Natural killer cell (primary cell): Measurements from ENCODE around the gene UAP1. TPM values are rescaled to one million over a fixed set of nuclear protein-coding genes. Genes with fewer than 3 reads are reported as not detected.

Experiments used
- ATAC-seq, 3 donors: fragments of 150-1000 bp in 2 of 3; fragments of 200-7000 bp in 1 of 3; cut with Tn5 transposase; 1 replicate in 1 of 3; 2 replicates in 2 of 3; pipeline ENCODE4 v1.10.0; 2021; ENCODE audit warnings: mild to moderate bottlenecking in 2 of 3, moderate library complexity in 2 of 3
- DNase-seq, 2 donors: peaks; one replicate each; pipeline versions ENCODE4 v3.0.0 to v3.0.0-alpha.2; 2013 to 2021; ENCODE audit warnings: mixed read lengths in 1 of 2
- H3K27ac ChIP-seq: one replicate; pipeline ENCODE4 v1.5.1; 2013; ENCODE audit warnings: mild to moderate bottlenecking, low read length
- H3K27me3 ChIP-seq: one replicate; pipeline ENCODE4 v1.6.1; 2013; ENCODE audit warnings: low read length; ENCODE audit not compliant: control insufficient read depth, insufficient read depth
- H3K36me3 ChIP-seq: one replicate; pipeline ENCODE4 v1.6.1; 2013; ENCODE audit warnings: low read length; ENCODE audit not compliant: control insufficient read depth, insufficient read depth
- H3K4me1 ChIP-seq: one replicate; pipeline ENCODE4 v1.6.1; 2013; ENCODE audit warnings: low read length; ENCODE audit not compliant: control insufficient read depth, insufficient read depth
- H3K4me3 ChIP-seq: one replicate; pipeline ENCODE4 v1.5.1; 2013; ENCODE audit warnings: low read length
- H3K9me3 ChIP-seq: one replicate; pipeline ENCODE4 v1.6.1; 2013; ENCODE audit warnings: low read length; ENCODE audit not compliant: control insufficient read depth, insufficient read depth
- H3K27ac Mint-ChIP-seq, 2 donors: one replicate each; pipeline ENCODE4 v1.8.0; 2022; ENCODE audit warnings: mild to moderate bottlenecking in 2 of 2, mixed read lengths in 2 of 2, moderate library complexity in 1 of 2
- H3K27me3 Mint-ChIP-seq, 2 donors: one replicate each; pipeline ENCODE4 v1.8.0; 2022; ENCODE audit warnings: low read depth in 2 of 2, mixed read lengths in 2 of 2
- H3K36me3 Mint-ChIP-seq: one replicate; pipeline ENCODE4 v1.8.0; 2022; ENCODE audit warnings: mixed read lengths
- H3K4me1 Mint-ChIP-seq, 2 donors: one replicate each; pipeline ENCODE4 v1.8.0; 2022; ENCODE audit warnings: mixed read lengths in 2 of 2
- H3K4me3 Mint-ChIP-seq: one replicate; pipeline ENCODE4 v1.8.0; 2022; ENCODE audit warnings: mild to moderate bottlenecking, moderate library complexity, mixed read lengths
- H3K9me3 Mint-ChIP-seq, 2 donors: one replicate each; pipeline ENCODE4 v1.8.0; 2022; ENCODE audit warnings: mixed read lengths in 2 of 2
- WGBS: methylation state at CpG from one replicate; pipeline ENCODE4 v1.1.7; 2013; ENCODE audit warnings: missing lambda C conversion rate; ENCODE audit not compliant: insufficient coverage; 5-methylcytosine and 5-hydroxymethylcytosine counted together
- intact Hi-C: fragments of 100-400 bp; cut with micrococcal nuclease; formaldehyde crosslinking; loops from one replicate; pipeline ENCODE4 v1.14.2; 2022
- total RNA-seq, 4 donors: library from RNA; stranded (reverse); fragments of 120-200 nt in 1 of 4; gene quantifications; one replicate each; pipeline versions ENCODE4 v1.2.3 to v1.2.4, GENCODE V29; 2013 to 2022
- TF ChIP-seq, protein P1 (sequence below): fragments of 200-600 bp; IDR thresholded peaks from one replicate; pipeline ENCODE4 v1.8.0; 2022; ENCODE audit warnings: antibody characterized with exemption

The UAP1 gene
- total RNA-seq, 3 donors from 2014 or later (not counting 1 experiment from before 2014, with no cell fraction given), result 69.2 to 109 (median 74.2) TPM

DNA sequence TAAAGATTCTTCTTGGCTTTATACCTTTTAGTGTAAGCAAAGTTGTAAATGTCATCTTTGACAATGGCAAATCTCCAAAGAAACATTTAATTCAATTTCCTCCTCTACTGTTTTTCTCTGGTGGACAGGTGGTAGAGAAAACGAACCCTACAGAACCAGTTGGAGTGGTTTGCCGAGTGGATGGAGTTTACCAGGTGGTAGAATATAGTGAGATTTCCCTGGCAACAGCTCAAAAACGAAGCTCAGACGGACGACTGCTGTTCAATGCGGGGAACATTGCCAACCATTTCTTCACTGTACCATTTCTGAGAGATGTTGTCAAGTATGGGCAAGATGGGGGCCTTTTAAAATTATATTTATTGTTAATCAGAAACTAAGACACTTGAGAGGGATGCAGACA is 25.8 kb downstream of the UAP1 start:
- Histone ChIP-seq H3K36me3 (peaks cover 23% of the 10 kb centered on the region), H3K27me3 (no peaks in the 10 kb centered on the region), H3K27ac (no peak overlapping the region), H3K4me1 (no peaks in the 10 kb centered on the region), H3K4me3 (no peak overlapping the region), H3K9me3 (no peaks in the 10 kb centered on the region)
- Mint-ChIP-seq H3K27me3 (no peaks in the 10 kb centered on the region), H3K4me1 (peaks cover 0 to 11% of the 10 kb centered on the region in 2 donors), H3K9me3 (no peaks in the 10 kb centered on the region), H3K27ac (no peak overlapping the region), H3K4me3 (no peak overlapping the region), H3K36me3 (no peaks in the 10 kb centered on the region)
- intact Hi-C loops, result no loop called here
- DNase-seq, result no peak
- no peak for ATAC-seq
- WGBS, result 94% methylated on average over 6 of the region's 6 CpGs
- TF ChIP-seq, protein P1, sequence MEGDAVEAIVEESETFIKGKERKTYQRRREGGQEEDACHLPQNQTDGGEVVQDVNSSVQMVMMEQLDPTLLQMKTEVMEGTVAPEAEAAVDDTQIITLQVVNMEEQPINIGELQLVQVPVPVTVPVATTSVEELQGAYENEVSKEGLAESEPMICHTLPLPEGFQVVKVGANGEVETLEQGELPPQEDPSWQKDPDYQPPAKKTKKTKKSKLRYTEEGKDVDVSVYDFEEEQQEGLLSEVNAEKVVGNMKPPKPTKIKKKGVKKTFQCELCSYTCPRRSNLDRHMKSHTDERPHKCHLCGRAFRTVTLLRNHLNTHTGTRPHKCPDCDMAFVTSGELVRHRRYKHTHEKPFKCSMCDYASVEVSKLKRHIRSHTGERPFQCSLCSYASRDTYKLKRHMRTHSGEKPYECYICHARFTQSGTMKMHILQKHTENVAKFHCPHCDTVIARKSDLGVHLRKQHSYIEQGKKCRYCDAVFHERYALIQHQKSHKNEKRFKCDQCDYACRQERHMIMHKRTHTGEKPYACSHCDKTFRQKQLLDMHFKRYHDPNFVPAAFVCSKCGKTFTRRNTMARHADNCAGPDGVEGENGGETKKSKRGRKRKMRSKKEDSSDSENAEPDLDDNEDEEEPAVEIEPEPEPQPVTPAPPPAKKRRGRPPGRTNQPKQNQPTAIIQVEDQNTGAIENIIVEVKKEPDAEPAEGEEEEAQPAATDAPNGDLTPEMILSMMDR, result no peak

DNA sequence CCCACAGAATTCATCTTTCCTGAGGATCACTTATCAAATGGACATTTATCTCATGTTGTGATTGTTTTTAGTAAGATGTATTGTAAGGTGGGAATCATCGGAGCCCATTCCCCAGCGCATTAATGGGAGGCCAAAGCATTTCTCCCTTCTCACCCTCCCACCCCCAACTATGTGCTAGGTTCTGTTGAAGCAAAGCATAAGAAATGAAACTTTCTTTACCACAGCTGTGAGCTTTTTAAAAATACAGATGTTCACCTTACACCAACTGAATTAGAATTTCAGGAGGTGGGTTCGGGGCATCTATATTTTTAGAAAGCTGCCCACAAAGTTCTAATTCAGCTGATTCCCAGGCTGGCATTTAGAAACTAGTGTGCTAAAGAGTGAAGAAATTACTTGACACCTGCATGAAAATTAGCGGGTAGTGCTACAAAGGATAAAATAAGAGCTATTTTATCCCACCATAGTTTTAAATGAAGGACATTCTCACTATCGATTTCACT is 26.3 kb downstream of the UAP1 start:
- ATAC-seq (no peak), DNase-seq (no peak)
- H3K4me3 ChIP-seq, result no peak overlapping the region
- Mint-ChIP-seq H3K4me3 (no peak overlapping the region), H3K27me3 (no peaks in the 10 kb centered on the region), H3K27ac (no peak overlapping the region), H3K9me3 (no peaks in the 10 kb centered on the region), H3K4me1 (peaks cover 0 to 11% of the 10 kb centered on the region in 2 donors), H3K36me3 (peaks cover 4% of the 10 kb centered on the region)
- H3K9me3 ChIP-seq, result no peaks in the 10 kb centered on the region
- TF ChIP-seq, protein P1, result no peak
- no peaks in the 10 kb centered on the region for H3K27me3 ChIP-seq
- H3K4me1 ChIP-seq, result no peaks in the 10 kb centered on the region
- peaks cover 22% of the 10 kb centered on the region for H3K36me3 ChIP-seq
- WGBS, result 89% methylated on average over 2 of the region's 5 CpGs
- intact Hi-C loops, result no loop called here
- no peak overlapping the region for H3K27ac ChIP-seq

DNA sequence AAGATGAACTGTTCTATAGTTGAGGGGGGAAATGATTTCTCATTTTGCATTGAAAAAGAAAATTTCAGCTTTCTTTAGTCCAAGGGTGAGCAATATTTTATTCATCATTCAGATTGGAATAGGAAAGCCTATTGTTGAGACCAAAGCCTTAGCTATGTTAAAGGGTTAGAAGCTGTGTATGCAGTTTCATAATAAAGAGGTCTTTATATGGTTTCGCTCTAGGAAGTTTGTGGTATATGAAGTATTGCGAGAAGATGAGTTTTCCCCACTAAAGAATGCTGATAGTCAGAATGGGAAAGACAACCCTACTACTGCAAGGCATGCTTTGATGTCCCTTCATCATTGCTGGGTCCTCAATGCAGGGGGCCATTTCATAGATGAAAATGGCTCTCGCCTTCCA is 28.6 kb downstream of the UAP1 start:
- Mint-ChIP-seq H3K27me3 (no peaks in the 10 kb centered on the region), H3K4me1 (peaks cover 0 to 11% of the 10 kb centered on the region in 2 donors), H3K9me3 (no peaks in the 10 kb centered on the region), H3K27ac (peak overlapping the region in 1 of 2 donors; percentile 49), H3K4me3 (no peak overlapping the region), H3K36me3 (peaks cover 9% of the 10 kb centered on the region)
- ATAC-seq, result no peak
- H3K9me3 ChIP-seq, result no peaks in the 10 kb centered on the region
- no peaks in the 10 kb centered on the region for H3K4me1 ChIP-seq
- TF ChIP-seq, protein P1, result no peak
- H3K36me3 ChIP-seq, result peaks cover 18% of the 10 kb centered on the region
- DNase-seq, result no peak
- 100% methylated on average over 1 of the region's 3 CpGs for WGBS
- no peaks in the 10 kb centered on the region for H3K27me3 ChIP-seq
- intact Hi-C loops, result no loop called here
- H3K4me3 ChIP-seq, result no peak overlapping the region
- H3K27ac ChIP-seq, result no peak overlapping the region

DNA sequence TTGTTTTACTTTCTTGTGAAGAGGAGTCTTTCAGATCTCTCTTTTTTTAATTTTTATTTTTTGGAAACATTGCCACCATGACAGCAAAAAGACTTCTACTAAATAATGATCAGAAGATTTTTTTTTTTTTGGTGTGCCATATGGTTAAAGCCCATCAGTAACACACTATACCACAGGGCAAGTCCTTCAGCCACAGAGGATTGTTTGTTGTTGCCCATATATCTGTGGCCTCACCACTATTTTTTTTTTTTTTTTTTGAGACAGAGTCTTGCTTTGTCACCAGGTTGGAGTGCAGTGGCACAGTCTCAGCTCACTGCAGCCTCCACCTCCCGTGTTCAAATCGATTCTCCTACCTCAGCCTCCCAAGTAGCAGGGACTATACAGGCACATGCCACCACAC is 29.2 kb downstream of the UAP1 start:
- Mint-ChIP-seq H3K27ac (peak overlapping the region in 1 of 2 donors; percentile 49), H3K27me3 (no peaks in the 10 kb centered on the region), H3K4me1 (peaks cover 0 to 11% of the 10 kb centered on the region in 2 donors), H3K9me3 (no peaks in the 10 kb centered on the region), H3K4me3 (no peak overlapping the region), H3K36me3 (peaks cover 9% of the 10 kb centered on the region)
- intact Hi-C loops, result no loop called here
- no peak for DNase-seq
- WGBS, result 100% methylated on average over 2 of the region's 2 CpGs
- H3K9me3 ChIP-seq, result no peaks in the 10 kb centered on the region
- no peaks in the 10 kb centered on the region for H3K27me3 ChIP-seq
- TF ChIP-seq, protein P1, result no peak
- ATAC-seq, result peak in 1 of 3 donors; percentile 54
- no peak overlapping the region for H3K4me3 ChIP-seq
- no peaks in the 10 kb centered on the region for H3K4me1 ChIP-seq
- peaks cover 18% of the 10 kb centered on the region for H3K36me3 ChIP-seq
- H3K27ac ChIP-seq, result no peak overlapping the region
